Adrenal gland (tissue), 5 donors: Measurements from ENCODE around the gene KIAA1614.

Experiments used
- CTCF ChIP-seq, 6 experiments: fragments of 450-650 bp in 4 of 6; fragments of 200-600 bp in 2 of 6; sonication (generic) in 1 of 6; IDR thresholded peaks; 1 replicate in 5 of 6; 2 replicates in 1 of 6; pipeline versions ENCODE4 v1.5.1 to v1.8.0; 2016 to 2021; ENCODE audit warnings: antibody characterized with exemption in 6 of 6, mild to moderate bottlenecking in 2 of 6, moderate library complexity in 1 of 6
- POLR2A ChIP-seq, 2 donors: fragments of 450-650 bp; IDR thresholded peaks; one replicate each; pipeline ENCODE4 v1.6.1; 2017; ENCODE audit warnings: antibody characterized with exemption in 2 of 2, mild to moderate bottlenecking in 2 of 2, moderate library complexity in 1 of 2
- donor health status: DM: no; HTN: no; CAD: no.

DNA sequence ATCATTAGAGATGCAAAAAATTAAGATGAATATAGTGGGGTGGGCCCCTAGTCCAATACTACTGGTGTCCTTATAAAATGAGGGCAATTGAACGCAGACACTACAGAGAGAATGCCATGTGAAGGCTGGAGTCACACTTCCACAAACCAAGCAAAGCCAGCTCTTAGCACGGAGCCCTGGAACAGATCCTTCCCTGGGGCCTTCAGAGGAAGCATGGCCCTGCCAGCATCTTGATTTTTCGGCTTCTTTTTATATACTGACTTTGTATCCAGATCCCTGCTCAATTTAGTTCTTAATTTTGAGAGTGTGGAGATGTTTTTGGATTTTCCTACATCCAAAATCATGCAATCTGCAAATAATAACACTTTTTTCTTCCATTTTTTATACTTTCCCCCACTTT lies 10.2 kb upstream of the KIAA1614 start:
- TF ChIP-seq CTCF (IDR thresholded peaks at IDR 0.05) = no peak
- TF ChIP-seq POLR2A (IDR thresholded peaks at IDR 0.05) = no peak
